HL-60 (cell line): Measurements from ENCODE around the gene ZNF211.

Experiments
- POLR2AphosphoS5 ChIP-seq: IDR thresholded peaks from 2 replicates; pipeline ENCODE4 v1.6.1; 2012; ENCODE audit warnings: low read depth
- SPI1 ChIP-seq: IDR thresholded peaks from 2 replicates; pipeline ENCODE4 v1.6.1; 2012; ENCODE audit warnings: low read depth, mild to moderate bottlenecking, borderline replicate concordance
- TF ChIP-seq, protein P1 (sequence below): IDR thresholded peaks from one replicate; pipeline ENCODE4 v1.5.1; 2011; ENCODE audit warnings: low read length, control low read depth, inconsistent platforms; ENCODE audit not compliant: insufficient read depth
- TF ChIP-seq, protein P2 (sequence below): IDR thresholded peaks from 2 replicates; pipeline ENCODE4 v1.6.1; 2012; ENCODE audit warnings: low read depth; ENCODE audit not compliant: insufficient replicate concordance

DNA sequence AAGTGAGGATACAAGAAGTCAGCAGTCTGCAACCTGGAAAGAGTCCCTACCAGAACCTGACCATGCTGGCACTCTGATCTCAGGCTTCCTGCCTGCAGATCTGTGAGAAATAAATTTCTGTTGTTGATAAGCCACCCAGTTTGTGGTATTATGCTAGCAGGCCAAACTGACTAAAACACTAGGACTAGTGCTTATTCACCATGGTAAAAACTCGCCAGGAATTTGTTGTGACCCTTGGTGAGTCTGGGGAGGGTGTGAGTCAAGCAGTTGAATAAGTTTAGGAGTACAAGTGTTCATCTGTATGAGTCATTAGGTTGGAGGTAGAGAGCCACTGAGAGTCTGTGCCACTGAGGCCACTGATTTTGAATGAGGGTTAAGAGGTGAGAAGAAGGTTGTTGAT is 45.4 kb upstream of the ZNF211 start:
- TF ChIP-seq, protein P1, sequence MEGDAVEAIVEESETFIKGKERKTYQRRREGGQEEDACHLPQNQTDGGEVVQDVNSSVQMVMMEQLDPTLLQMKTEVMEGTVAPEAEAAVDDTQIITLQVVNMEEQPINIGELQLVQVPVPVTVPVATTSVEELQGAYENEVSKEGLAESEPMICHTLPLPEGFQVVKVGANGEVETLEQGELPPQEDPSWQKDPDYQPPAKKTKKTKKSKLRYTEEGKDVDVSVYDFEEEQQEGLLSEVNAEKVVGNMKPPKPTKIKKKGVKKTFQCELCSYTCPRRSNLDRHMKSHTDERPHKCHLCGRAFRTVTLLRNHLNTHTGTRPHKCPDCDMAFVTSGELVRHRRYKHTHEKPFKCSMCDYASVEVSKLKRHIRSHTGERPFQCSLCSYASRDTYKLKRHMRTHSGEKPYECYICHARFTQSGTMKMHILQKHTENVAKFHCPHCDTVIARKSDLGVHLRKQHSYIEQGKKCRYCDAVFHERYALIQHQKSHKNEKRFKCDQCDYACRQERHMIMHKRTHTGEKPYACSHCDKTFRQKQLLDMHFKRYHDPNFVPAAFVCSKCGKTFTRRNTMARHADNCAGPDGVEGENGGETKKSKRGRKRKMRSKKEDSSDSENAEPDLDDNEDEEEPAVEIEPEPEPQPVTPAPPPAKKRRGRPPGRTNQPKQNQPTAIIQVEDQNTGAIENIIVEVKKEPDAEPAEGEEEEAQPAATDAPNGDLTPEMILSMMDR = no peak
- TF ChIP-seq POLR2AphosphoS5 (no peak), SPI1 (no peak)
- TF ChIP-seq, protein P2, sequence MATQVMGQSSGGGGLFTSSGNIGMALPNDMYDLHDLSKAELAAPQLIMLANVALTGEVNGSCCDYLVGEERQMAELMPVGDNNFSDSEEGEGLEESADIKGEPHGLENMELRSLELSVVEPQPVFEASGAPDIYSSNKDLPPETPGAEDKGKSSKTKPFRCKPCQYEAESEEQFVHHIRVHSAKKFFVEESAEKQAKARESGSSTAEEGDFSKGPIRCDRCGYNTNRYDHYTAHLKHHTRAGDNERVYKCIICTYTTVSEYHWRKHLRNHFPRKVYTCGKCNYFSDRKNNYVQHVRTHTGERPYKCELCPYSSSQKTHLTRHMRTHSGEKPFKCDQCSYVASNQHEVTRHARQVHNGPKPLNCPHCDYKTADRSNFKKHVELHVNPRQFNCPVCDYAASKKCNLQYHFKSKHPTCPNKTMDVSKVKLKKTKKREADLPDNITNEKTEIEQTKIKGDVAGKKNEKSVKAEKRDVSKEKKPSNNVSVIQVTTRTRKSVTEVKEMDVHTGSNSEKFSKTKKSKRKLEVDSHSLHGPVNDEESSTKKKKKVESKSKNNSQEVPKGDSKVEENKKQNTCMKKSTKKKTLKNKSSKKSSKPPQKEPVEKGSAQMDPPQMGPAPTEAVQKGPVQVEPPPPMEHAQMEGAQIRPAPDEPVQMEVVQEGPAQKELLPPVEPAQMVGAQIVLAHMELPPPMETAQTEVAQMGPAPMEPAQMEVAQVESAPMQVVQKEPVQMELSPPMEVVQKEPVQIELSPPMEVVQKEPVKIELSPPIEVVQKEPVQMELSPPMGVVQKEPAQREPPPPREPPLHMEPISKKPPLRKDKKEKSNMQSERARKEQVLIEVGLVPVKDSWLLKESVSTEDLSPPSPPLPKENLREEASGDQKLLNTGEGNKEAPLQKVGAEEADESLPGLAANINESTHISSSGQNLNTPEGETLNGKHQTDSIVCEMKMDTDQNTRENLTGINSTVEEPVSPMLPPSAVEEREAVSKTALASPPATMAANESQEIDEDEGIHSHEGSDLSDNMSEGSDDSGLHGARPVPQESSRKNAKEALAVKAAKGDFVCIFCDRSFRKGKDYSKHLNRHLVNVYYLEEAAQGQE = no peak
